Subcutaneous adipose tissue (tissue), 4 donors: ENCODE results near the gene KSR2. TPM values are rescaled to one million over a fixed set of nuclear protein-coding genes. Genes with fewer than 3 reads are reported as not detected.

ENCODE experiments used
- CTCF ChIP-seq: fragments of 450-650 bp; IDR thresholded peaks from one replicate; pipeline ENCODE4 v1.5.1; 2016; ENCODE audit warnings: low read depth, mild to moderate bottlenecking, control low read depth, antibody characterized with exemption, moderate library complexity
- total RNA-seq, 4 donors: library from RNA; depleted of rRNA; stranded (reverse); fragments of >200 nt; gene quantifications; one replicate each; pipeline ENCODE4 v1.1.0, GENCODE V29; 2016

KSR2 gene
- total RNA-seq, 4 donors from 2014 or later: under 0.01 TPM; not detected in 1

- no peak for TF ChIP-seq CTCF
Measured at GRCh38 chr12:117863002-117863709, 105.6 kb downstream of the KSR2 start.

- TF ChIP-seq CTCF: no peak
Measured at GRCh38 chr12:117861691-117862090, 107.1 kb downstream of the KSR2 start.

DNA sequence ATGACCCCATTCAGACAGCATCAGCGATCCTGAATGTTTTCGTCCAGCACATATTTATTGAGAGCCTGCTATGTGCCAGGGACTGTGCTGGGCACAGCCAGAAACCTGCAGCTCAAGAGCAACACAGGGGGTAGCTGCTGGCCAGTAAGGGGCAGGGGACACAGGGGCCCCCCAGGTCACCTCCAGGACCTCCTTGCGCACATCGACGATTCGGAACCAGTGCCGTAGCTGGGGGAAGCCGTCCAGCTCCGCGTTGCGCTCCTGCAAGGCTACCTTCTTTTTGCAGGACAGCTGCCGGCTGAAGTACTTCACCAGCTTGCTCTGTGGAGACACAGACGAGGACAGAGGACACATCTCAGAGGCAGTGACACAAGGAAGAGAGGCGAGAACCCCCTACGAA lies 108.7 kb downstream of the KSR2 start:
- no peak for TF ChIP-seq CTCF

GRCh38 chr12:117857632-117858612 lies 110.9 kb downstream of the KSR2 start:
- no peak for TF ChIP-seq CTCF

- TF ChIP-seq CTCF: no peak
Measured at GRCh38 chr12:117855165-117855564, 113.6 kb downstream of the KSR2 start.

GRCh38 chr12:117854339-117855012 lies 114.3 kb downstream of the KSR2 start:
- no peak for TF ChIP-seq CTCF

DNA sequence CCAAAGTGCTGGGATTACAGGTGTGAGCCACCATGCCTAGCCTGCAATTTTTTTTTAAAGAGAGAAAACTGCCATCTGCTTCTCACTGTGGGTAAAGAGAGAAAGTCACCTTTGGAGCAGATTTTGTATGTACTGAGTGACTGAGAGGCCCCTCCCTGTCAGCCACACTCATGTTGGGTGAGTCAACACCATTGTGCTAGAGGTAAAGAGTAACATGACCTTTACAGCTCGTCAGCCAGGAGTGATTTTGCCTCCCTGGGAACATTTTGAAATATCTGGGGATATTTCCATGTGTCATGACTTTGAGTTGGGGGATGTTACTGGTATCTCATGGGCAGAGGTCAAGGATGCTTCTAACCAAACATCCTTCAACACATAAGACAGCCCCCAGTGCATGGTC lies 115.2 kb downstream of the KSR2 start:
- TF ChIP-seq CTCF: no peak
